CD4-positive, alpha-beta T cell treated with Interferon gamma for 1 hour (primary cell): ENCODE measurements around the gene PVALEF.
"Not testable (repeated sequence)": the region's sequence is repeated elsewhere in the genome, so short reads cannot be mapped to it uniquely, and the experiment has no call there.

ENCODE experiments used
- DNase-seq: peaks from one replicate; pipeline ENCODE4 v3.0.0-alpha.2; 2020

Gene PVALEF

GRCh38 chr17:81147701-81148100, 17.6 kb upstream of the PVALEF start:
- no peak for DNase-seq

DNA sequence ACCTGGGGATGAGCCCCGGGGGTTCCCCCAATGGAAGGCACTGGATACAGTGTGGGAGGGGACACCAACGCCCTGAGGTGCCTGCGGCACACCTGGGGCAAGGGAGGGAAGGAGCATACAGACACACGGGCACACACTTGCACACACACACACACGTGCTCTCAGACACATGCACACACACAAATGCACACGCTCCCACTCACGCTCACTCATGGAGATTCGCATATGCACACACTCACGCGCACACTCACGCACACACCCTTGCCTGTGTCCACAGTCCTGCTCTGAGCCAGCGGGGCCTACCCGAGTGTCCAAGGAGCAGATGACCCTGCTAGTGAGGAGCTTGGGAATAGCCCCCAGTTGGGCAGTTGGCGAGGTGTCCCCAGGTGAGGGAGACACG, 16.7 kb upstream of the PVALEF start:
- DNase-seq = no peak

DNA sequence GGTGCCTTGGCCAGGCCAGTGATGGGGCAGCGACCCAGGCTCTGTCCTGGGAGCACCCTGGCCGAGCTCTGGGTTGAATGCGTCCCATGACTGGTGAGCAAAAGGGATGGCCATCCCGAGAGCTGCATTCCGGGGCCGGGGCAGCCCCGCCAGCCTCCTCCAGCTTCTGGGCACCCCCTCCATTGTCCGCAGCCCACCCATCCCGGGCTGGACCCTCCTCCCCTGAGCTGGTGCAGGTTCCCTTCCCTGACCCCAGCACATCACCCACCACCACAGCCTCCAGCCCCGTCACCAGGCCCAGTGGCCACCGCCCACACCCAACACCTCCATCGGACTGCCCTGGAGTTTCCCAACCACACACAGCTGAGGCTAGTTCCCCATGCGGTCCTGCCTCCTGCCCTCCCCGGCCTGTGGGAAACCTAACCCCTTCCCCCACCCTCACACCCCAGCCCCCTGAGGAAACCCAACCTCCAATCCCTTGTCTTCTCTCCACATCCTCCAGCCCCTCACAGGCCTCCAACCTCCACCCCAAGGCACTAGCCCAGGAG, 16.2 kb upstream of the PVALEF start:
- DNase-seq = peak; percentile 47

DNA sequence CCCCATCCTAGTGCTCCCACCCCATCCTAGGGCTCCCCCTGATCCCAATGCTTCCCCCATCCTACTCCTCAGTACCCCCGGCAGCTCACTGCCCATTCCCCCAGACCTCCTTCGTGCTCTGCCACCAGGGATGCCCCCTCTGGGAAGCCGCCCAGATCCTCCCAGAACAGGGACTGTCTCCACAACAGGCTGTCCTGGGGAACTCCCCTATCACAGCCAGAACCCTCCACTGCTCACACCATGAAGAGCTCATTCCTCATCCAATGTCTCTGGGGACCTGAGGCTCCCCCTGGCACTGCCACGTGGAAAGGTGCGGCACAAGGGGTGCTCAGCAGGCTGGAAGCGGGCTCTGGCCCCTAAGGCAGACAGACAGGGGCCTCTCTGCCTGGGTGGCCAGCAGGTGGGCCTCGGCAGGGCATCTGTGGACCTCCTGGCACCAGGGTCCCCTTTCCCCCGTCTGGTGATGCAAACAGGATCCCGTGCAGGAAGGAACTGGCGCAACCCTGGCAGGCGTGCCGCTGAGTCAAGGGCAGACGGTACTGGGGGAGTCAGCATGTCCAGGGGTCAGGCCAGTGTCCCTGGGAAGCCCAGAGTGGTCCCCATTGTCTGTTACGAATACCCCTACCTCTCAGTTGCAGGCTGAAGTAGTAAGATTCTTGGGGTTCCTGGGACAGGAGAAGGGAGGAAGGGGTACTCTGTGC, 14.8 kb upstream of the PVALEF start:
- peak; percentile 64 for DNase-seq

DNA sequence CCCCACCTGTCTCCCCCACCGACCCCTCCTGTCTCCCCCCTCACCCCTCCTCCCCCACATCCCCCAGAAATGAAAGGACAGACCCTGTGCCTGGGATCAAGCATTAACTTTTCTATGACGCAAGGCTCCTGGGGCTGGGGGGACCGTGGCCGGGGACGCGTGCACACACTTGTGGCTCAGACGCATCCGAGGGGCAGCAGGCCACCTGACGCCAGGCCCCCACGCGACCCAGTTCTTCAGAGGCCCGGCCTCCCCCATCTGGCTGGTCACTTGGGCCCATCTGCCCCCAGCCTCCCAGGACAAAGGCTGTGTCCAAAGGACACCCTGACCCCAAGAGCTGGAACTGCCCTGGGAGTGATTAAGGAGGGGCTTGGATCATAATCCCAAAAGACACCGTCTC, 14.0 kb upstream of the PVALEF start:
- no peak for DNase-seq

DNA sequence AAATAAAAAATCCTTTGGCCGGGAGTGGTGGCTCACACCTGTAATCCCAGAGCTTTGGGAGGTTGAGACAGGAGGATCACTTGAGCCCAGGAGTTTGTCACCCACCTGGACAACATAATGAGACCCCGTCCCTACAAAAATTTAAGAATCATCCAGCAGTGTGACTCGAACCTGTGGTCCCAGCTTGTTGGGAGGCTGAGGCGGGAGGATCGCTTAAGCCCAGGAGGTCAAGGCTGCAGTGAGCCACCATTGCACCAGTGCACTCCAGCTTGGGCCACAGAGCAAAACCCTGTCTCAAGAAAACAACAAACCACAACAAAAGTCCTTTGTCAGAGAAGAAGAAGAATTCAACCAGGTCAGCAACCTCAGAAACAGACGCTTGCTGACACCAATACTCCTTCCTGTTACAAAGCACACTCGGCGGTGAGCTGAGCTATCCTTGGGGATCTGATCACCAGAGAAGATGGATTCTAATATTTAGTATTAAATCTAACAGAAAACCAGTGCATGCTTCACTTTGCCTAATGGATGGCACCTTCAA, 12.9 kb upstream of the PVALEF start:
- no peak for DNase-seq

DNA sequence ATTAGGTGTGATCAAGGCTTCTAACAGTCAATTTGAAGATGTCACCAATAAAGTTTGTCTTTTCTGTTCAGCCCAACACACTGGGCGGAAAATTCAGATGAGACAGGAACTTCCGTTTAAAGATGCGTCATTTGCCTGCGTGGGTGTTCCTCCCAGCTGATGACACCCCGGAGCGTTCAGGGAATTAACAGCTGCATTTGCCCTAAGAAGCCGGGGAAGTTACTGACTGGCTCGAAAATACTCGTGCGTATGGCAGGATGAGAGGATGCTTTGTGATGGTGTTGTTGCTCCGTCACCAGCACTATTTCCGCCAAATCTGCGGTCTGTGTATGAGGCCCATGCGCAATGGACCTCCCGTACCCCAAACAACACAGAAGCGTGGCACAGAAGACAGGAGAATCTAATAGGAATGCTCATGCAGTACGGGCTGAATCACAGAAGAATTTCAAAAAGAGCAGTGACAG, 11.9 kb upstream of the PVALEF start:
- peak; percentile 36 for DNase-seq

DNA sequence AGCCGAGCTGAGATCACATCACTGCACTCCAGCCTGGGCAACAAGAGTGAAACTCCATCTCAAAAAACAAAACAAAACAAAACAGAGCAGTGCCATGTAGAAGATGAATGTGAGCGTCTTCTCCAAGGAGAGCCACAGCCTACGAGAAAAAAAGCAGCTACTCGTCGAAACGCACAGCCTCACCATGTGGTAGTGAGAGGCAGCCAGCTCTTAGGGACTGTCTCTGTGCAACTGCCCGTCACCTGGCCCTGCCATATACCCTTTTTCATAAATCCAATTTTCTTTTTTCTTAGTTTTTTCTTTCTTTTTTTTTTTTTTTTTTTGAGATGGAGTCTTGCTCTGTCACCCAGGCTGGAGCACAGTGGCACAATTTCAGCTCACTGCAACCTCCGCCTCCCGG, 11.3 kb upstream of the PVALEF start:
- DNase-seq = not testable (repeated sequence)

GRCh38 chr17:81154961-81155360, 10.3 kb upstream of the PVALEF start:
- DNase-seq = peak; percentile 19

DNA sequence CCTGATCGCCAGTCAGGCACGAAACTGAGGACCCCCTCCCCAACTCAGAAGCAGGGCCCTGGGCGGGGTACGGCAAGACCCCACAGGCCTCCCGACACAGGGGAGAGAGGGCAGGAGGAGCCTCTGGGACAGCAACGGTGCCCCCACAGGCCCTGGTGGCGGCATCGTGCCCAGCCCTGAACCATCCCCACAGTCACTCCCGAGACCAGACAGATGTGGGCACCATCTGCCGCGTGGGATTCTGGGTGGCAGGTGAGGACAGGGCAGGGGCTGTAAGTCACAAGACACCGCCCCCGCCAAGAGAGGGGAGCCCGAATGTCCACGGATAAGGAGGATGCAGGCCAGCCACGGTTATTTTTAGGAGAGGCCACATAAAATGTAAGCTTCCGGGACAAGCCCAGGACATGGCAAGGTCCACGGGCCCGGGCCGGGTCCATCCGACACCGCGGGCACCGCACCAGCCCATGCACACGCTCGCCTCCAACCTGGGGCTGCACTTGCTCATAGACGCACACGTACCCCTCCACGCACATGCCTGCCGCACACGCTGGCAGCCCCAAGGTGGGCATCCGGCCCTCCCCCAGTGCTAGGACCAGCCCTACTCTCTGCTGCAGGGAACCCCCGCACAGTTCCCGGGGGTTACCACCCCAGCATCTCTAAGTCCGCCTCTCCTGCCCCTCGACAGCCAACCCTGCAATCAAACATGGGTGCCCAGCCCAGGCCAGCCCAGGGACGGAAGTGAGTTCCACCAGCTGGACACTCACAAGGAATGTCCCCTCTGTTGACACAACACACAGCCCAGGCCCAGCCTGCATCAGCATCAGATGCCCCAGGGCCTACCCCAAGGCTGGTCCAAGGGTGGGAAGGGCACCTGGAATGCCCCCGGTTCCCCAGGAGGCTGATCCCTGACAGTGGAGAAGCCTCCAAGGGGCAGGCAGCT, 8.2 kb upstream of the PVALEF start:
- no peak for DNase-seq

DNA sequence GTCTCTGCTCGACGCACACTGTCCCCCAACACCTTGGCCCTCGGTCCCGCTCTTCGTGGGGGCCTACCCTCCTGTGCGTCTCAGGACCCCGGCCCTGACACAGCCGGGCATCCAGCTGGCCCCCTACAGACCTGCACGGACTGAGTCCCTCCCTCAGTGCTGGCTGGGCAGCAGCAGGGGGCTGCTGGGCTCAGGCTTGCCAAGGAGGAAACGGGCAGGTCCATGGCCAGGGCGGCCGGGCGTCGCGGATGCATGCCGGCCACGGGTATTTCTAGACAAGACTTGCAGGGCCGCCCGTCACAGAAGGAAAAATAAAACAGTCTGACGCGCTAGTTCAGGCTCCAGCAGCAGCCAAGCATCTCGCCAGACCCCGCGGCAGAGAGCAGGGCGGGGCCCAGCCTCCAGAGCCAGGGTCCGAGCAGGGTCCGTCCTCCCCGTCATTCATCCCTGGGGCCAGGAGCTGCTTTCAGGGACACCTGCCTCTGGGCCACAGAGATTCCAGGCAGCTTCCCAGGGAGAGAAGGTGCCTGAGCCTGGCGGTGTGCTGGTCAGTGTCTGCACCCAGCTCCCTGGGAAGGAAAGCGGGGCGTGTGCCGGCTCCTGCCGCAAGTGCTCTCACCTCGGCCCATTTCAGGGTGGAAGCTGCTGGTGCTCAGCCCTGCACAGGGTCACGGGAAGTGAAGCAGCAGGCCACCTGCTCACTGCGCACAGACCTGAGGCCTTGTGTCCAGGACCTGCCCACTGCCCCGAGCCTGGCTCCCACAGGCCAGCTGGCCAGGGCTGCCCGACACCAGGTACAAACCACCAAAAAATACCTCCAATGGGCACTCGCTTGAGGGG, 7.2 kb upstream of the PVALEF start:
- DNase-seq = no peak

GRCh38 chr17:81158688-81159590, 6.4 kb upstream of the PVALEF start:
- DNase-seq = no peak

GRCh38 chr17:81159611-81160265, 5.6 kb upstream of the PVALEF start:
- no peak for DNase-seq

DNA sequence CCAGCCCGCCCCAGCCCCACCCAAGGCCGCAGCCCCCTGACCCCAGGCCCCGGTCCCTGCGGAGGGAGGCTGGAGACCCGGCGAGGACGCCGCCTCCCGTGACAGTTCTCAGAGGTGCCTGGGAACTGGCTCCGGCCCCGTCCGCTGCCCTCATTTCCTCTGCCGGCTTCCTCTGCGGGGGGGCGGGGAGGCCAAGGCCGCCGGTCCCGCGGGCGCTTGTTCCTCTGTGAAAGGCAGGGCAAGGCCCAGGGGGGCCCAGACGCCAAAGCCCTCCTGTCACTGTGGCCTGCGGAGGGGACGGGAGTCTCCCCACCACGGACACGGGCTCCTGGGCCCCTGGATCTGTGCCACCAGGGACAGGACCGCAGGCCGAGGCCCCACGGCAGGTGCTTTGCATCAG, 5.0 kb upstream of the PVALEF start:
- DNase-seq = peak; percentile 33

GRCh38 chr17:81160747-81161453, 4.4 kb upstream of the PVALEF start:
- DNase-seq = no peak

DNA sequence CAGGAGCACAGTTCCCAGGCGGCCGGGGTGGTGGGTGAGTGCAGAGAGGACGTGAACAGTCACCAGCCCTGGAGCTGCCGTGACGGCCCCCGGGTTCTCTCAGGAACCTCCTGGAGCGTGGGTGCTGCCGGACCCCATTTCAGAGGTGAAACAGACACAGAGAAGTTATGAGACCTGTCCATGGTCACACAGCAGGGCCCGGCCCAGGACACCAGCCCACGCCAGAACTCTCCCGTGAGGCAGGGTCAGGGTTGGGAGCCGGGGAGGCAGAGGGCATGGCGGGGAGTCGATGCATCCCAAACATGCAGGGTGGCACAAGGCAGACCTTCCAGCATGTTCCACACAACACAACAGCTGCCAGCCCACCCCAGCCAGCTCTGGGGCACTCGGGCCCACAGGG, 3.8 kb upstream of the PVALEF start:
- DNase-seq = no peak

- DNase-seq = no peak
Observed at GRCh38 chr17:81161972-81162371, 3.3 kb upstream of the PVALEF start.

DNA sequence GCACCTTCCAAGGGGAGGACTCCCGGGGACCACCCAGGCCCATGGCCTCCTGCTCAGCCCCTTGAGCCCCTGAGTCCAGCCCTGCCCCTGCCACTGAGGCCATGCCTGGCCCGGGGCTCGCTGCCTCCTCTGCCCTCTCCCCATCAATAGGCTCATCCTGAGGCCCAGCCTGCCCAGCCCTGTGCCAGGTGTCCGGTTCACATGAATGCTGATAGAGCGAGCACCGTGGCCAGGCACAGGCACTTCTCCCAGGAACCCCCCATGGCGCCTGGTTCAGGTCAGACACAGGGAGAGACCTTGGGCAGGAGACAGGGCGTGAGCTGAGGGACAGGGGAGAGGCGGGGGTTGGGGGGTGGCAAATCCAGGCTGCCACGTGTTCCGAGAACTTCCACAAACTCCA, 2.8 kb upstream of the PVALEF start:
- DNase-seq = no peak

- no peak for DNase-seq
Observed at GRCh38 chr17:81163051-81163695, 2.1 kb upstream of the PVALEF start.
